Smooth muscle cell (in vitro differentiated cells): ENCODE measurements around the gene SYT11. TPM values are rescaled to one million over a fixed set of nuclear protein-coding genes. Genes with fewer than 3 reads are reported as not detected.

Experiments used
- DNase-seq: peaks from one replicate; lab custom pipeline; 2025; ENCODE audit not compliant: unreplicated experiment; lab: John Stamatoyannopoulos, UW
- H2AFZ ChIP-seq: fragments of 200-600 bp; sonication (generic); 2 replicates; pipeline ENCODE4 v1.6.0; 2016; ENCODE audit warnings: antibody characterized with exemption, low read depth, mild to moderate bottlenecking
- H3F3A ChIP-seq: fragments of 200-600 bp; sonication (generic); 2 replicates; pipeline ENCODE4 v1.6.0; 2017; ENCODE audit warnings: antibody characterized with exemption, low read depth
- H3K27ac ChIP-seq: fragments of 200-600 bp; sonication (generic); 2 replicates; pipeline ENCODE4 v1.5.1; 2016; ENCODE audit warnings: low read depth, mild to moderate bottlenecking
- H3K27me3 ChIP-seq: fragments of 200-600 bp; sonication (generic); 2 replicates; pipeline ENCODE4 v1.6.1; 2016; ENCODE audit warnings: low read depth, mild to moderate bottlenecking
- H3K36me3 ChIP-seq: fragments of 200-600 bp; sonication (generic); 2 replicates; pipeline ENCODE4 v1.5.1; 2016; ENCODE audit warnings: low read depth
- H3K4me1 ChIP-seq: fragments of 200-600 bp; sonication (generic); 2 replicates; pipeline ENCODE4 v1.5.1; 2016; ENCODE audit warnings: low read depth
- H3K4me2 ChIP-seq: fragments of 200-600 bp; sonication (generic); 2 replicates; pipeline ENCODE4 v1.6.0; 2016; ENCODE audit warnings: mild to moderate bottlenecking
- H3K4me3 ChIP-seq: fragments of 200-600 bp; sonication (generic); 2 replicates; pipeline ENCODE4 v1.5.1; 2016; ENCODE audit warnings: mild to moderate bottlenecking
- H3K79me2 ChIP-seq: fragments of 200-600 bp; sonication (generic); 2 replicates; pipeline ENCODE4 v1.6.0; 2016; ENCODE audit warnings: low read depth, mild to moderate bottlenecking
- H3K9ac ChIP-seq: fragments of 200-600 bp; sonication (generic); 2 replicates; pipeline ENCODE4 v1.6.0; 2016; ENCODE audit warnings: low read depth
- H3K9me3 ChIP-seq: fragments of 200-600 bp; sonication (generic); replicated peaks from 2 replicates; pipeline ENCODE4 v1.5.1; 2016; ENCODE audit warnings: low read depth
- H4K20me1 ChIP-seq: fragments of 200-600 bp; sonication (generic); 2 replicates; pipeline ENCODE4 v1.6.0; 2016; ENCODE audit warnings: low read depth
- CTCF ChIP-seq: fragments of 200-600 bp; sonication (generic); IDR thresholded peaks from 2 replicates; pipeline ENCODE4 v1.5.1; 2017; ENCODE audit warnings: borderline replicate concordance, mild to moderate bottlenecking, antibody characterized with exemption; ENCODE audit not compliant: insufficient read depth, poor library complexity, severe bottlenecking
- WGBS: methylation state at CpG from one replicate; pipeline ENCODE4 v1.1.7; 2016; ENCODE audit warnings: low lambda C conversion rate; 5-methylcytosine and 5-hydroxymethylcytosine counted together
- polyA plus RNA-seq: library from polyadenylated mRNA; unstranded; fragments of >200 nt; fragmentation: Nextera tagmentation; extraction: Ambion mirVana; gene quantifications from 2 replicates; pipeline ENCODE4 v1.2.1, GENCODE V29; 2016
- total RNA-seq: library from RNA; depleted of rRNA; stranded (reverse); fragments of >200 nt; gene quantifications from 2 replicates; pipeline ENCODE4 v1.2.3, GENCODE V29; 2014

SYT11 gene
- total and polyA plus RNA-seq, 2 experiments from 2014 or later, result 2.9 to 3.4 TPM

- Histone ChIP-seq H2AFZ (peak overlapping the region; percentile 88), H3K27ac (peak overlapping the region; percentile 65), H3K27me3 (no peaks in the 10 kb centered on the region), H3K79me2 (peaks cover 53% of the 10 kb centered on the region), H3K9ac (peak overlapping the region; percentile 91), H3K4me2 (peak overlapping the region; percentile 99), H4K20me1 (no peaks in the 10 kb centered on the region), H3F3A (peaks cover 5% of the 10 kb centered on the region), H3K36me3 (peaks cover 3% of the 10 kb centered on the region), H3K4me3 (peak overlapping the region; percentile 77), H3K9me3 (no peaks in the 10 kb centered on the region), H3K4me1 (peaks cover 7% of the 10 kb centered on the region)
- 60% methylated on average over 20 of the region's 20 CpGs for WGBS
- no peak for DNase-seq
- TF ChIP-seq CTCF, result no peak
Measured at GRCh38 chr1:155856257-155856974, 3.0 kb upstream of the SYT11 start.

- no peaks in the 10 kb centered on the region for H3K9me3 ChIP-seq
- peak within 1 kb of the TSS; percentile 65 for H3K27ac ChIP-seq
- no peak for TF ChIP-seq CTCF
- WGBS, result 26% methylated on average over 46 of the region's 46 CpGs
- no peaks in the 10 kb centered on the region for H3K36me3 ChIP-seq
- peaks cover 5% of the 10 kb centered on the region for H3F3A ChIP-seq
- peak within 1 kb of the TSS; percentile 99 for H3K4me2 ChIP-seq
- H3K4me3 ChIP-seq, result peak within 1 kb of the TSS; percentile 77
- peaks cover 45% of the 10 kb centered on the region for H3K79me2 ChIP-seq
- H3K4me1 ChIP-seq, result peaks cover 7% of the 10 kb centered on the region
- peaks cover 6% of the 10 kb centered on the region for H3K27me3 ChIP-seq
- no peaks in the 10 kb centered on the region for H4K20me1 ChIP-seq
- H3K9ac ChIP-seq, result peak within 1 kb of the TSS; percentile 91
- H2AFZ ChIP-seq, result peak within 1 kb of the TSS; percentile 88
- peak; percentile 43 for DNase-seq
Measured at GRCh38 chr1:155856975-155857930, 2.1 kb upstream of the SYT11 start, which contains the start of gene GON4L. TSS of gene GON4L (minus strand) at chr1:155857214. CDS start at chr1:155853780, 3,434 bp downstream.

GRCh38 chr1:155858800-155859233, 550 bp upstream of the SYT11 start:
- Histone ChIP-seq H3K4me3 (peak overlapping the region; percentile 54), H3K9ac (no peak overlapping the region), H2AFZ (peak overlapping the region; percentile 38), H3K27ac (no peak overlapping the region), H3K9me3 (no peaks in the 10 kb centered on the region), H3K4me2 (peak overlapping the region; percentile 85), H3K36me3 (no peaks in the 10 kb centered on the region), H3K4me1 (peaks cover 7% of the 10 kb centered on the region), H3F3A (peaks cover 5% of the 10 kb centered on the region), H3K79me2 (peaks cover 30% of the 10 kb centered on the region), H4K20me1 (no peaks in the 10 kb centered on the region), H3K27me3 (peaks cover 9% of the 10 kb centered on the region)
- 81% methylated on average over 12 of the region's 12 CpGs for WGBS
- DNase-seq, result no peak
- no peak for TF ChIP-seq CTCF
